GM18499 (cell line): Measurements from ENCODE around the gene SLC25A3.

Experiments used
- ATAC-seq: cut with Tn5 transposase; IDR thresholded peaks from one replicate; pipeline ENCODE4 v1.9.1; 2021; ENCODE audit warnings: moderate number of reproducible peaks; ENCODE audit not compliant: insufficient read depth, unreplicated experiment

SLC25A3 gene

DNA sequence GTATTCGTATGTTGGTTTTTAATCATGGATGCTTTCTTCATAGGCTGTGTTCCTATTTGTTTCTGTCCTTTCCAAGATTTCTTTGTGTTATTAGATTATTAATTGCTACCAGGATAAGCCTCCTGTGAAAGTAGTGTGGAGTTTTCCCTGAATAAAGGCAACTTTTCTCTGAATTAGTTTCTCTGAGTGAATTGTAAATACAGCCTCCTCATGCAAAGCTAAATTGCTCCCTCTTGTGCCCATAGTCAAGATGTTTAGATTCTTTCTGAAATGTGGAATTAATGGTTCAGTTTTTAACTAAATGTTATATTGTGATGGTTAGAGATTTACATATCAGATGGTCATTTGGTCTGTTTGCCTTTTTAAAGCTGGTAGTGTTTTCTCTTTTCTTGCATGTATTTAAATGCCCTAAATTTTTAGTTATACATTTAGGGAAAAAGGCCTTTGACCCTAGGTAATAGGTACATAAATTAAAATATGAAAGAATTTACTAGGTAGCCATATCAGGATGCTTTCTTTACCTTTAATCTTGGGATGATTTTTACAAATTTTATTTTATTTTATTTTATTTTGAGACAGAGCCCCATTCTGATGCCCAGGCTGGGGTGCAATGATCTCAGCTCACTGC, 60.5 kb downstream of the SLC25A3 start:
- no peak for ATAC-seq
